ENCODE results near the gene AMPD3.
"Not testable (repeated sequence)": the region's sequence is repeated elsewhere in the genome, so short reads cannot be mapped to it uniquely, and the experiment has no call there.

The AMPD3 gene

GRCh38 chr11:10418950-10419310 lies 36.1 kb upstream of the AMPD3 start:
- no peak for DNase-seq (ENCODE audit: extremely low read depth, low read depth)
- TF ChIP-seq CTCF (IDR thresholded peaks at IDR 0.05; ENCODE audit: low read depth, low read length): no peak

- DNase-seq (ENCODE audit: extremely low read depth, low read depth): no peak
- no peak for TF ChIP-seq CTCF (IDR thresholded peaks at IDR 0.05; ENCODE audit: low read depth, low read length)
These were observed 28.6 kb upstream of the AMPD3 start for GRCh38 chr11:10426475-10426874.

- DNase-seq (ENCODE audit: extremely low read depth, low read depth): no peak
- TF ChIP-seq CTCF (IDR thresholded peaks at IDR 0.05; ENCODE audit: low read depth, low read length): no peak
These were observed 26.6 kb upstream of the AMPD3 start for GRCh38 chr11:10428453-10428852.

- DNase-seq (ENCODE audit: extremely low read depth, low read depth): no peak
- no peak for TF ChIP-seq CTCF (IDR thresholded peaks at IDR 0.05; ENCODE audit: low read depth, low read length)
These were observed 25.5 kb upstream of the AMPD3 start for GRCh38 chr11:10429526-10429925.

- DNase-seq (ENCODE audit: extremely low read depth, low read depth): no peak
- no peak for TF ChIP-seq CTCF (IDR thresholded peaks at IDR 0.05; ENCODE audit: low read depth, low read length)
These were observed 22.6 kb upstream of the AMPD3 start for GRCh38 chr11:10432493-10432892.

GRCh38 chr11:10432971-10433370 lies 22.1 kb upstream of the AMPD3 start:
- DNase-seq (ENCODE audit: extremely low read depth, low read depth): no peak
- TF ChIP-seq CTCF (IDR thresholded peaks at IDR 0.05; ENCODE audit: low read depth, low read length): no peak

- DNase-seq (ENCODE audit: extremely low read depth, low read depth): no peak
- TF ChIP-seq CTCF (IDR thresholded peaks at IDR 0.05; ENCODE audit: low read depth, low read length): no peak
These were observed 18.8 kb upstream of the AMPD3 start for GRCh38 chr11:10436224-10436623.

- not testable (repeated sequence) for DNase-seq (ENCODE audit: extremely low read depth, low read depth)
These were observed 18.4 kb upstream of the AMPD3 start for GRCh38 chr11:10436683-10437082.
